ENCODE data around the gene CIC. TPM values are rescaled to one million over a fixed set of nuclear protein-coding genes. Genes with fewer than 3 reads are reported as not detected.
"Not testable (repeated sequence)": the region's sequence is repeated elsewhere in the genome, so short reads cannot be mapped to it uniquely, and the experiment has no call there.

Gene CIC
- total RNA-seq, 1 donor from 2014 or later = 96.5 TPM

DNA sequence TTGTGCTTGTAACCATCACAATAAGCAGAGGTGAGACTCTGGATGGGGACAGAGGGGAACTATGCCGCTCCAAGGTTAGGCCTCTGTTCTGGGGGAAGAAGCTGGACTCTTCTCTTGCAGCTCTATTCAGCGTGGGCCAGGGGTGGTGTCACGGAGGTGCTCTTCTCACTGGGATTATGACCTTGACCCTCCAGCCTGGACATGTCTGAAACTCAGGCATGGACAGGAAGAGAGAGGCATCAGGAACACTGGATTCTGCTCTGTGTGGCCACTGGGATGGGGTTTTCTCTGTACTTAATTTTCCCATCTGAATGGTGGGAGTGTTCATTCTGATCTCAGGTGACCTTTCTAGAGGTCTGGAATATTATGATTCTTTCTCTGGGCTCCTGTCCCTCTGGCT lies 64.0 kb downstream of the CIC start:
- ATAC-seq (ENCODE audit: low read depth) = no peak
- DNase-seq = no peak
- TF ChIP-seq, protein P1, sequence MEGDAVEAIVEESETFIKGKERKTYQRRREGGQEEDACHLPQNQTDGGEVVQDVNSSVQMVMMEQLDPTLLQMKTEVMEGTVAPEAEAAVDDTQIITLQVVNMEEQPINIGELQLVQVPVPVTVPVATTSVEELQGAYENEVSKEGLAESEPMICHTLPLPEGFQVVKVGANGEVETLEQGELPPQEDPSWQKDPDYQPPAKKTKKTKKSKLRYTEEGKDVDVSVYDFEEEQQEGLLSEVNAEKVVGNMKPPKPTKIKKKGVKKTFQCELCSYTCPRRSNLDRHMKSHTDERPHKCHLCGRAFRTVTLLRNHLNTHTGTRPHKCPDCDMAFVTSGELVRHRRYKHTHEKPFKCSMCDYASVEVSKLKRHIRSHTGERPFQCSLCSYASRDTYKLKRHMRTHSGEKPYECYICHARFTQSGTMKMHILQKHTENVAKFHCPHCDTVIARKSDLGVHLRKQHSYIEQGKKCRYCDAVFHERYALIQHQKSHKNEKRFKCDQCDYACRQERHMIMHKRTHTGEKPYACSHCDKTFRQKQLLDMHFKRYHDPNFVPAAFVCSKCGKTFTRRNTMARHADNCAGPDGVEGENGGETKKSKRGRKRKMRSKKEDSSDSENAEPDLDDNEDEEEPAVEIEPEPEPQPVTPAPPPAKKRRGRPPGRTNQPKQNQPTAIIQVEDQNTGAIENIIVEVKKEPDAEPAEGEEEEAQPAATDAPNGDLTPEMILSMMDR (IDR thresholded peaks at IDR 0.05) = no peak
- ChIA-PET POLR2A (no interaction called here), CTCF (interaction anchor here (1.7 kb wide), 1 partner anchor 67 kb away, joined by 3 read pairs; no protein-coding TSS in a partner anchor)
- H3K27me3 Mint-ChIP-seq = no peaks in the 10 kb centered on the region
- H3K4me1 Mint-ChIP-seq = peaks cover 2% of the 10 kb centered on the region
- no peak overlapping the region for H3K27ac Mint-ChIP-seq
- intact Hi-C loops (cut with micrococcal nuclease) = no loop called here
- no peaks in the 10 kb centered on the region for H3K9me3 Mint-ChIP-seq
- H3K36me3 Mint-ChIP-seq (ENCODE audit: low read depth) = peaks cover 2% of the 10 kb centered on the region
- no peak overlapping the region for H3K4me3 Mint-ChIP-seq

DNA sequence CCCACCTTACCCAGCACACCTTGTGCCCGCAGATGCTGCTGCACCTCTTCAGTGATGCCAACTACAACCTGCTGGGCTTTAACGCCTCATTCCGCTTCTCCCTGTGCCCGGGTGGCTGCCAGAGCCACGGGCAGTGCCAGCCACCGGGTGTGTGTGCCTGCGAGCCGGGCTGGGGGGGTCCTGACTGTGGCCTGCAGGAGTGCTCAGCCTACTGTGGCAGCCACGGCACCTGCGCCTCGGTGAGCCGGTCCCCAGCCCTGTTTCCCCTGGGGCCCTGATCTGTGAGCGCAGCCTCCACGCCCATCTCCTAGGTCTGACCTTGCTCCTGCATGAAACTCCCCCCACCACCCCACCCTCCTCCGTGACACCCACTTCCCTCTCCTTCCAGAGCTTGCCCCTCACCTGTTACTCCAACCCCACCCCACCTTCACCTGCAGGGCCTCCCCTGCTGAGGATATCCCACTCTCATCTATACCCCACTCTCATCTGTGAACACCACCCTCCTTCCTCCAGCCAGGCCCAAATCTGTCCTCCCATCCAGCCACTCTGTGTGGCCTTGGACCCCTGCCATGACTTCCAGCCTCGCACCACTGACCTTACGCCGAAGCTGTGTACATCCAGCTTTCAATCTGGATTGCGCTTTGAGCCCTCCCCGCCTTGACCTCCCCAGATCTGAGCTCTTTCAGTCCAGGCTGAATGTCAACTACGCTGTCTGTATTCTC lies 65.1 kb downstream of the CIC start:
- ATAC-seq (ENCODE audit: low read depth) (peak; percentile 50), DNase-seq (no peak)
- Mint-ChIP-seq H3K9me3 (no peaks in the 10 kb centered on the region), H3K27me3 (no peaks in the 10 kb centered on the region), H3K4me3 (no peak overlapping the region), H3K4me1 (peaks cover 2% of the 10 kb centered on the region), H3K27ac (no peak overlapping the region), H3K36me3 (ENCODE audit: low read depth) (peaks cover 6% of the 10 kb centered on the region)
- TF ChIP-seq, protein P1 (IDR thresholded peaks at IDR 0.05) = no peak
- CTCF ChIA-PET = no interaction called here
- POLR2A ChIA-PET = no interaction called here
- intact Hi-C loops (cut with micrococcal nuclease) = no loop called here

DNA sequence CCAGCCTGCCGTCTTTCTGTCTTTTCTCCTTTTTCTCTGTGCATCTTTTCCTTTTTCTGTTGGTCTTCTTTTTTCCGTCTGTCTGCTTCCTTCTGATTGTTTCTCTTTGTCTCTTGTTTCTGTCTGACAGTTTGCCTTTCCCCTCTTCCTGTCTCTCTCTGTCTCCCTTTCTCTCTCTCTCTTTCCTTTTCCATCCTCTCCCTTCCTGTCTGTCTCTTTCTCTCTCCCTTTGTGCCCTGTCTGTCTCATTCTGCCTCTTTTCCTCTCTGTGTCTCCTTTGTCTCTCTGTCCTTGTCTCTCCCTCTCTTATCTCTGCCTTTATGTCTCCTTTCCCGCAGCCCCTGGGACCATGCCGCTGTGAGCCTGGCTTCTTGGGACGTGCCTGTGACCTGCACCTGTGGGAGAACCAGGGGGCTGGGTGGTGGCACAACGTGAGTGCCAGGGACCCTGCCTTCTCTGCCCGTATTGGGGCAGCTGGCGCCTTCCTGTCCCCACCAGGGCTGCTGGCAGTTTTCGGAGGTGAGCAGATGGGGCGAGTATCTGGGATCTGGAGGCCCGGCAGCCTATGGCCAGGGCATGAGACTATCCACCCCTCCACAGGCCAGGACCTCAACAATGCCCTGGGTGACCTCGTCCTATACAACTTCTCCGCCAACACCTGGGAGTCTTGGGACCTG lies 65.8 kb downstream of the CIC start:
- ATAC-seq (ENCODE audit: low read depth) = no peak
- POLR2A ChIA-PET = no interaction called here
- CTCF ChIA-PET = no interaction called here
- TF ChIP-seq, protein P1 (IDR thresholded peaks at IDR 0.05) = no peak
- intact Hi-C loops (cut with micrococcal nuclease) = no loop called here
- no peaks in the 10 kb centered on the region for H3K27me3 Mint-ChIP-seq
- no peaks in the 10 kb centered on the region for H3K9me3 Mint-ChIP-seq
- H3K36me3 Mint-ChIP-seq (ENCODE audit: low read depth) = peaks cover 11% of the 10 kb centered on the region
- no peak overlapping the region for H3K4me3 Mint-ChIP-seq
- no peak overlapping the region for H3K27ac Mint-ChIP-seq
- DNase-seq = no peak
- H3K4me1 Mint-ChIP-seq = peaks cover 2% of the 10 kb centered on the region

DNA sequence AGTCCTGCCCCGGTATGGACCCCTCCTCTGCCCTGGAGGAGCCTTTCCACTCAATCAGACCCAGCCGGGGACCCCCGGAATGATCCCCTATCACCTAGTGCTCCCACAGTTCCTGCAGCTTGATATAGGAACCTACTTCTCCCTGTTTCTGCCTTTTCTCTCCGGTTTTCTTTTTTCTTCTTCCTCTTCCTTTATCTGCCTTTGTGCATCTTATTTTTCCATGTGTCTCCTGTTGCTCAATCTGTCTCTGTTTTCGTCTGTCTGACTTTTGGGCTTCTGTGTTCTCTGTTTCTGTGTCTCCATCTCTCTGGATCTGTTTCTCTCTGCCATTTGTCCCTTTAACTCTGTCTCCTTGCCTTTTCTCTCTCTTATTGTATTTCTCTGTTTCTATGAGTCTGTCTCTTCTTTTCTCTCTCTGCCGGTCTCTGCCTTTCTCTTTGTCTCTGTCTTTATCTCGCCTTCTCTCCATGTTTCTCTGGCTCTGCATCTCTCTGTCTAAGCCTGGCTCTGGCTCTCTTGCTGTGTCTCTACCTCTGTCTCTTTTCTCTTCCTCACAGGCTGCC lies 66.4 kb downstream of the CIC start:
- H3K27ac Mint-ChIP-seq = no peak overlapping the region
- peaks cover 2% of the 10 kb centered on the region for H3K4me1 Mint-ChIP-seq
- peaks cover 11% of the 10 kb centered on the region for H3K36me3 Mint-ChIP-seq (ENCODE audit: low read depth)
- ChIA-PET CTCF (no interaction called here), POLR2A (no interaction called here)
- H3K4me3 Mint-ChIP-seq = no peak overlapping the region
- H3K27me3 Mint-ChIP-seq = no peaks in the 10 kb centered on the region
- TF ChIP-seq, protein P1 (IDR thresholded peaks at IDR 0.05) = no peak
- H3K9me3 Mint-ChIP-seq = no peaks in the 10 kb centered on the region
- DNase-seq (no peak), ATAC-seq (ENCODE audit: low read depth) (no peak)
- intact Hi-C loops (cut with micrococcal nuclease) = no loop called here

DNA sequence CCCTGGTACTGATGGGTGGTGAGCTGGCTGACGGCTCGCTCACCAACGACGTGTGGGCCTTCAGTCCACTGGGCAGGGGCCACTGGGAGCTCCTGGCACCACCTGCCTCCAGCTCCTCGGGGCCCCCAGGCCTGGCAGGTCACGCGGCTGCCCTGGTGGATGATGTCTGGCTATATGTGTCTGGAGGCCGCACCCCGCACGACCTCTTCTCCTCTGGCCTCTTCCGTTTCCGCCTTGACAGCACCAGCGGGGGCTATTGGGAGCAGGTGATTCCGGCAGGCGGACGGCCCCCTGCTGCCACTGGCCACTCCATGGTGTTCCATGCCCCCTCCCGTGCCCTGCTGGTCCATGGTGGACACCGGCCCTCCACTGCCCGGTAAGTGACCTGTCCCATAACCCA lies 66.9 kb downstream of the CIC start:
- no peaks in the 10 kb centered on the region for H3K9me3 Mint-ChIP-seq
- POLR2A ChIA-PET = no interaction called here
- intact Hi-C loops (cut with micrococcal nuclease) = no loop called here
- DNase-seq (no peak), ATAC-seq (ENCODE audit: low read depth) (no peak)
- peaks cover 11% of the 10 kb centered on the region for H3K36me3 Mint-ChIP-seq (ENCODE audit: low read depth)
- no peaks in the 10 kb centered on the region for H3K27me3 Mint-ChIP-seq
- no peak overlapping the region for H3K27ac Mint-ChIP-seq
- CTCF ChIA-PET = no interaction called here
- TF ChIP-seq, protein P1 (IDR thresholded peaks at IDR 0.05) = no peak
- no peak overlapping the region for H3K4me3 Mint-ChIP-seq
- peaks cover 2% of the 10 kb centered on the region for H3K4me1 Mint-ChIP-seq

DNA sequence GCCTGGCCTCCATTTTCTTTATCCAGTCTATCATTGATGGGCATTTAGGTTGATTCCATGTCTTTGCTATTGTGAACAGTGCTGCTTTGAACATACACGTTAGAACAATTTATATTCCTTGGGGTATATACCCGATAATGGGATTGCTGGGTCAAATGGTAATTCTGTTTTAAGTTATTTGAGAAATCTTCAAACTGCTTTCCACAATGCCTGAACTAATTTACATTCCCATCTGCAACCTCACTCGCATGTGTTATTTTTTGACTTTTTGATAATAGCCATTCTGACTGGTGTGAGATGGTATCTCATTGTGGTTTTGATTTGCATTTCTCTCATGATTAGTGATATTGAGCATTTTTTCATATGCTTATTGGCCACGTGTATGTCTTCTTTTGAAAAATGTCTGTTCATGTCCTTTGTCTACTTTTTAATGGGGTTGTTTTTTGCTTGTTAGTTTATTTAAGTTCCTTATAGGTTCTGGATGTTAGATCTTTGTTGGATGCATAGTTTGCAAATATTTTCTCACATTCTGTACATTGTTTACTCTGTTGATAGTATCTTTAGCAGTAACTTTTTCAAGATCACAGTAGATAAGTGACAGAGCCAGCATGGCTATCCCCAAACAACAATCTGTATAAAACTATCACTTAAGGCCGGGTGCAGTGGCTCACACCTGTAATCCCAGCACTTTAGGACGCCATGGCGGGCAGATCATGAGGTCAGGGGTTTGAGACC lies 70.2 kb downstream of the CIC start:
- not testable (repeated sequence) for DNase-seq, H3K4me3 Mint-ChIP-seq

DNA sequence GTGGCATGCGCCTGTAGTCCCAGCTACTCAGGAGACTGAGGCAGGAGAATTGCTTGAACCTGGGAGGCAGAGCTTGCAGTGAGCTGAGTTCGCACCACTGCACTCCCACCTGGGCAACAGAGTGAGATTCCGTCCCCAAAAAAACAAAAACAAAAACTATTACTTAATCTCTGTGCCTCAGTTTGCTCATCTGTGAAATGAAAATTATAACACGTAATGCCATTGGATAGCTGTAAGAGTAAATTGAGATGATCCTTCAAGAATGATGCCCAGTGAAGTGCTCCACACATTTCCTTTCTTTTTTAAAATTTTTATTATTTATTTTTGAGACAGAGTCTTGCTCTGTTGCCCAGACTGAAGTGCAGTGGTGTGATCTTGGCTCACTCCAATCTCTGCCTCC lies 70.9 kb downstream of the CIC start:
- ATAC-seq (ENCODE audit: low read depth); POLR2A ChIA-PET; H3K27me3 Mint-ChIP-seq; H3K9me3 Mint-ChIP-seq; H3K4me1 Mint-ChIP-seq; CTCF ChIA-PET; H3K4me3 Mint-ChIP-seq; DNase-seq; H3K27ac Mint-ChIP-seq; intact Hi-C loops (cut with micrococcal nuclease): not testable (repeated sequence)
- peaks cover 28% of the 10 kb centered on the region for H3K36me3 Mint-ChIP-seq (ENCODE audit: low read depth)

More for the DNA sequence above, 70.2 kb downstream of the CIC start:
- H3K36me3 Mint-ChIP-seq (ENCODE audit: low read depth) = peaks cover 24% of the 10 kb centered on the region
- H3K27me3 Mint-ChIP-seq; H3K9me3 Mint-ChIP-seq; ATAC-seq (ENCODE audit: low read depth); CTCF ChIA-PET; H3K4me1 Mint-ChIP-seq; intact Hi-C loops (cut with micrococcal nuclease); POLR2A ChIA-PET; H3K27ac Mint-ChIP-seq: not testable (repeated sequence)

Measured in activated B cell treated with CpG ODN at 0.5 μM for 24 hours (primary cell).